Upper lobe of left lung (tissue), 6 donors: Measurements from ENCODE around the gene LIPK. TPM values are rescaled to one million over a fixed set of nuclear protein-coding genes. Genes with fewer than 3 reads are reported as not detected.
A peak's percentile ranks its signal among the peaks of the same experiment; 100 is the strongest.
"Not testable (repeated sequence)": the region's sequence is repeated elsewhere in the genome, so short reads cannot be mapped to it uniquely, and the experiment has no call there.

ENCODE experiments used
- ATAC-seq, 2 donors: fragments of 200-7000 bp; cut with Tn5 transposase; one replicate each; pipeline ENCODE4 v1.9.1; 2022; ENCODE audit warnings: mild to moderate bottlenecking in 2 of 2, moderate library complexity in 2 of 2; ENCODE audit not compliant: low FRiP score in 2 of 2
- DNase-seq, 2 donors: peaks; one replicate each; pipeline ENCODE4 v3.0.0-alpha.2; 2019 to 2020
- H3K27ac ChIP-seq, 4 donors: fragments of 200-600 bp; sonication (generic); one replicate each; pipeline ENCODE4 v1.5.1; 2016 to 2019
- H3K27me3 ChIP-seq, 4 donors: fragments of 200-600 bp; sonication (generic); one replicate each; pipeline ENCODE4 v1.5.1; 2017 to 2019
- H3K36me3 ChIP-seq, 4 donors: fragments of 200-600 bp; sonication (generic); one replicate each; pipeline ENCODE4 v1.5.1; 2016 to 2019
- H3K4me1 ChIP-seq, 4 donors: fragments of 200-600 bp; sonication (generic); one replicate each; pipeline ENCODE4 v1.5.1; 2018 to 2019
- H3K4me3 ChIP-seq, 4 donors: fragments of 200-600 bp; sonication (generic); one replicate each; pipeline ENCODE4 v1.5.1; 2017 to 2019; ENCODE audit warnings: mild to moderate bottlenecking in 2 of 4, moderate library complexity in 1 of 4
- H3K9me3 ChIP-seq, 4 donors: fragments of 200-600 bp; sonication (generic); one replicate each; pipeline ENCODE4 v1.5.1; 2018 to 2019
- CTCF ChIP-seq, 6 experiments: fragments of 450-650 bp in 4 of 6; fragments of 200-600 bp in 2 of 6; sonication (generic) in 2 of 6; IDR thresholded peaks; one replicate each; pipeline ENCODE4 v1.5.1; 2016 to 2019; ENCODE audit warnings: antibody characterized with exemption in 6 of 6
- EP300 ChIP-seq, 4 donors: sonication (generic); formaldehyde crosslinking; IDR thresholded peaks; one replicate each; pipeline ENCODE4 v1.5.1; 2017; ENCODE audit warnings: antibody characterized with exemption in 4 of 4, control low read depth in 2 of 4
- POLR2A ChIP-seq, 4 donors: fragments of 450-650 bp; IDR thresholded peaks; one replicate each; pipeline ENCODE4 v1.5.1; 2016 to 2017; ENCODE audit warnings: antibody characterized with exemption in 4 of 4, mild to moderate bottlenecking in 2 of 4
- POLR2AphosphoS5 ChIP-seq, 2 donors: sonication (generic); formaldehyde crosslinking; IDR thresholded peaks; one replicate each; pipeline ENCODE4 v1.5.1; 2017; ENCODE audit warnings: antibody characterized with exemption in 2 of 2
- WGBS, 2 donors: methylation state at CpG; one replicate each; pipeline ENCODE4 v1.1.5; 2017 to 2018; 5-methylcytosine and 5-hydroxymethylcytosine counted together
- total RNA-seq, 6 donors: library from RNA; depleted of rRNA in 4 of 6; stranded (reverse); fragments of >200 nt in 4 of 6; gene quantifications; one replicate each; pipeline versions ENCODE4 v1.1.0 to v1.2.1, GENCODE V29; 2016 to 2021
- donor health status: DM: no; HTN: no; CAD: no; lungs with moderate emphysema.
- donor health status: DM: no; HTN: yes; CAD: no; lungs with severe emphysema.

Gene LIPK
- total RNA-seq, 6 donors from 2014 or later = not detected

- Histone ChIP-seq H3K4me1 (no peaks in the 10 kb centered on the region), H3K4me3 (no peak overlapping the region), H3K9me3 (no peaks in the 10 kb centered on the region), H3K27ac (no peak overlapping the region), H3K27me3 (no peaks in the 10 kb centered on the region), H3K36me3 (no peaks in the 10 kb centered on the region)
- DNase-seq (peak in 1 of 2 donors; percentile 58), ATAC-seq (peak; percentile 36 to 57)
- TF ChIP-seq CTCF (IDR thresholded peaks at IDR 0.05) (peak in 1 of 6 experiments; percentile 16), POLR2A (IDR thresholded peaks at IDR 0.05) (no peak), EP300 (IDR thresholded peaks at IDR 0.05) (no peak), POLR2AphosphoS5 (IDR thresholded peaks at IDR 0.05) (no peak)
- 72 to 82% methylated on average over 24 to 30 of the region's 30 CpGs for WGBS, 2 donors
These were observed 22.2 kb downstream of the LIPK start for GRCh38 chr10:88728107-88728763.

GRCh38 chr10:88730864-88731263, 24.8 kb downstream of the LIPK start:
- Histone ChIP-seq H3K9me3 (no peaks in the 10 kb centered on the region), H3K4me1 (no peaks in the 10 kb centered on the region), H3K4me3 (no peak overlapping the region), H3K27me3 (no peaks in the 10 kb centered on the region), H3K27ac (no peak overlapping the region), H3K36me3 (no peaks in the 10 kb centered on the region)
- TF ChIP-seq POLR2A (IDR thresholded peaks at IDR 0.05) (no peak), POLR2AphosphoS5 (IDR thresholded peaks at IDR 0.05) (no peak), CTCF (IDR thresholded peaks at IDR 0.05) (no peak), EP300 (IDR thresholded peaks at IDR 0.05) (no peak)
- DNase-seq (no peak), ATAC-seq (no peak)
- 72 to 73% methylated on average over 4 of the region's 4 CpGs for WGBS, 2 donors

GRCh38 chr10:88731296-88731695, 25.2 kb downstream of the LIPK start:
- 32 to 33% methylated on average over 6 of the region's 6 CpGs for WGBS, 2 donors
- peak in 1 of 2 donors; percentile 72 for ATAC-seq
- Histone ChIP-seq H3K36me3 (no peaks in the 10 kb centered on the region), H3K4me3 (no peak overlapping the region), H3K27me3 (no peaks in the 10 kb centered on the region), H3K9me3 (no peaks in the 10 kb centered on the region), H3K27ac (no peak overlapping the region), H3K4me1 (no peaks in the 10 kb centered on the region)
- DNase-seq = peak in 1 of 2 donors; percentile 68
- TF ChIP-seq CTCF (IDR thresholded peaks at IDR 0.05) = no peak
- TF ChIP-seq EP300 (IDR thresholded peaks at IDR 0.05) = no peak
- TF ChIP-seq POLR2AphosphoS5 (IDR thresholded peaks at IDR 0.05) = no peak
- no peak for TF ChIP-seq POLR2A (IDR thresholded peaks at IDR 0.05)

GRCh38 chr10:88733215-88733614, 27.2 kb downstream of the LIPK start:
- no peaks in the 10 kb centered on the region for H3K4me1 ChIP-seq
- H3K27me3 ChIP-seq = no peaks in the 10 kb centered on the region
- no peak overlapping the region for H3K27ac ChIP-seq
- ATAC-seq (no peak), DNase-seq (no peak)
- WGBS, 2 donors = 85 to 87% methylated on average over 2 of the region's 2 CpGs
- no peak for TF ChIP-seq POLR2A (IDR thresholded peaks at IDR 0.05)
- no peak for TF ChIP-seq EP300 (IDR thresholded peaks at IDR 0.05)
- TF ChIP-seq CTCF (IDR thresholded peaks at IDR 0.05) = no peak
- no peak for TF ChIP-seq POLR2AphosphoS5 (IDR thresholded peaks at IDR 0.05)
- H3K9me3 ChIP-seq = no peaks in the 10 kb centered on the region
- no peaks in the 10 kb centered on the region for H3K36me3 ChIP-seq
- H3K4me3 ChIP-seq = no peak overlapping the region

- no peak for DNase-seq
- Histone ChIP-seq H3K27me3 (no peaks in the 10 kb centered on the region), H3K9me3 (no peaks in the 10 kb centered on the region), H3K4me3 (no peak overlapping the region), H3K27ac (no peak overlapping the region), H3K36me3 (no peaks in the 10 kb centered on the region), H3K4me1 (no peaks in the 10 kb centered on the region)
- WGBS, 2 donors = 55 to 61% methylated on average over 1 of the region's 1 CpG
- ATAC-seq = no peak
- TF ChIP-seq CTCF (IDR thresholded peaks at IDR 0.05) (no peak), POLR2A (IDR thresholded peaks at IDR 0.05) (no peak), EP300 (IDR thresholded peaks at IDR 0.05) (no peak), POLR2AphosphoS5 (IDR thresholded peaks at IDR 0.05) (no peak)
These were observed 29.6 kb downstream of the LIPK start for GRCh38 chr10:88735661-88736060.

GRCh38 chr10:88741921-88742320, 35.9 kb downstream of the LIPK start:
- 46 to 52% methylated on average over 5 of the region's 5 CpGs for WGBS, 2 donors
- DNase-seq, H3K4me1 ChIP-seq, ATAC-seq, H3K4me3 ChIP-seq, H3K27ac ChIP-seq, H3K36me3 ChIP-seq, H3K9me3 ChIP-seq, H3K27me3 ChIP-seq: not testable (repeated sequence)
